ENCODE data around the gene LCK. TPM values are rescaled to one million over a fixed set of nuclear protein-coding genes. Genes with fewer than 3 reads are reported as not detected.
A peak's percentile ranks its signal among the peaks of the same experiment; 100 is the strongest.

The LCK gene
- total RNA-seq, 4 donors from 2014 or later = 0.47 to 3.5 (median 1.2) TPM

DNA sequence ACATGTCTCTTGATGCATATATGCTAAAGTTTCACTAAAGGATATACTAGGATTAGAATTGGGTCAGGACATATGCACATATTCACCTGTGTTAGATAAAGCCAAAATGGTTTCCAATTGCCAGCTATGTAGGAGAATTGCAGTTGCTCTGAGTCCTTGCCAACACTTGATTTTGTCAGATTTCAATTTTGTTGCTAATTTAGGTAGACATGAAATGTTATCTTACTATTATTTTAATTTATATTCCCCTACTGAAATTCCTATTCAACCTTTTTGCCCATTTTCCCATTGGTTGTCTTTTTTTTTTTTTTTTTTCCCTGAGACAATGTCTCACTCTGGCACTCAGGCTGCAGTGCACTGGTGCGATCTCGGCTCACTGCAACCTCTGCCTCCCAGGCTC is 54.2 kb downstream of the LCK start:
- WGBS, 2 donors (ENCODE audit: low coverage in 1 of 2) = 94 to 100% methylated on average over 1 to 2 of the region's 2 CpGs
- TF ChIP-seq POLR2AphosphoS5 (IDR thresholded peaks at IDR 0.05) = no peak
- TF ChIP-seq, protein P1, sequence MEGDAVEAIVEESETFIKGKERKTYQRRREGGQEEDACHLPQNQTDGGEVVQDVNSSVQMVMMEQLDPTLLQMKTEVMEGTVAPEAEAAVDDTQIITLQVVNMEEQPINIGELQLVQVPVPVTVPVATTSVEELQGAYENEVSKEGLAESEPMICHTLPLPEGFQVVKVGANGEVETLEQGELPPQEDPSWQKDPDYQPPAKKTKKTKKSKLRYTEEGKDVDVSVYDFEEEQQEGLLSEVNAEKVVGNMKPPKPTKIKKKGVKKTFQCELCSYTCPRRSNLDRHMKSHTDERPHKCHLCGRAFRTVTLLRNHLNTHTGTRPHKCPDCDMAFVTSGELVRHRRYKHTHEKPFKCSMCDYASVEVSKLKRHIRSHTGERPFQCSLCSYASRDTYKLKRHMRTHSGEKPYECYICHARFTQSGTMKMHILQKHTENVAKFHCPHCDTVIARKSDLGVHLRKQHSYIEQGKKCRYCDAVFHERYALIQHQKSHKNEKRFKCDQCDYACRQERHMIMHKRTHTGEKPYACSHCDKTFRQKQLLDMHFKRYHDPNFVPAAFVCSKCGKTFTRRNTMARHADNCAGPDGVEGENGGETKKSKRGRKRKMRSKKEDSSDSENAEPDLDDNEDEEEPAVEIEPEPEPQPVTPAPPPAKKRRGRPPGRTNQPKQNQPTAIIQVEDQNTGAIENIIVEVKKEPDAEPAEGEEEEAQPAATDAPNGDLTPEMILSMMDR (IDR thresholded peaks at IDR 0.05) = no peak
- TF ChIP-seq POLR2A (IDR thresholded peaks at IDR 0.05) = no peak
- TF ChIP-seq EP300 (IDR thresholded peaks at IDR 0.05) = no peak
- no peak for ATAC-seq
- Histone ChIP-seq H3K4me1 (peaks cover 0 to 24% (median 5%) of the 10 kb centered on the region in 3 donors), H3K36me3 (peaks cover 0 to 51% of the 10 kb centered on the region in 2 donors), H3K27me3 (no peaks in the 10 kb centered on the region), H3K9me3 (no peaks in the 10 kb centered on the region), H3K4me3 (no peak overlapping the region), H3K27ac (no peak overlapping the region)

DNA sequence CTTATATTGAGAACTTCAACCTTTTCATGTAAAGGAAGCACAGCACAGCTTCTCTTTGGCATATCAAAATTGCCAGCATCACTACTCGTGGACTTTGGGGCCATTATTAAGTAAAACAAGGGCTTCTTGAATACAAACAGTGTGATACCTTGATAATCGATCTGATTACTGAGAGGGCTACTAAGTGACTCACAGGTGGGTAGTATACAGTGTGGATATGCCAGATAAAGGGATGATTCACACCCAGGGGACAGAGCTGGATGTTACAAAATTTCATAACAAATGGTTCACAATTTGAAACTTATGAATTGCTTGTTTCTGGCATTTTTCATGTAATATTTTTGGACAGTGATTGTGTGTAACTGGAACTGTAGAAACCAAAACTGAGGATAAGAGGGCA is 56.3 kb downstream of the LCK start:
- Histone ChIP-seq H3K9me3 (no peaks in the 10 kb centered on the region), H3K27me3 (no peaks in the 10 kb centered on the region), H3K4me1 (peaks cover 0 to 32% (median 5%) of the 10 kb centered on the region in 3 donors), H3K27ac (no peak overlapping the region), H3K36me3 (peaks cover 0 to 43% of the 10 kb centered on the region in 2 donors), H3K4me3 (no peak overlapping the region)
- ATAC-seq = peak; percentile 60
- TF ChIP-seq, protein P1 (IDR thresholded peaks at IDR 0.05) = no peak
- TF ChIP-seq POLR2AphosphoS5 (IDR thresholded peaks at IDR 0.05) (no peak), POLR2A (IDR thresholded peaks at IDR 0.05) (no peak), EP300 (IDR thresholded peaks at IDR 0.05) (no peak)
- 50 to 100% methylated on average over 1 to 2 of the region's 2 CpGs for WGBS, 2 donors (ENCODE audit: low coverage in 1 of 2)

DNA sequence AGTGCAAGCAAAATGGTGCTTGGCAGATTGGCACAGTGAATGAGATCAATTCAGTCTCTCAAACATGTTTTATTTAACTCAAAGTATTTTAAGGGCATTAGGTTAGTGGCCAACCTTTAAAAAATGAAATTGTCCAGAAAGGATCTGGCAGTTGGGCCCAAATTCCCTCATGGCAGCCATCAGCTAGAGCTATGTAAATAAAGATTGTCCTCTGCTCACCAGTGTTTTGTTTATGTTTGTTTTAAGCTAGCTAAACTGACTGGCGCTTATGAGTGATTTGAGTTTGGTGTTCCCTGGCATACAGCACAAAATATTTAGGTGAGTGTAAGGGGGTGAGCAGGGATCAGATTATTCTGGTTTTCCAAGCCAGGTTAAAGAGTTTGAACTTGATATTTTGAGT is 58.9 kb downstream of the LCK start:
- Histone ChIP-seq H3K27ac (no peak overlapping the region), H3K9me3 (no peaks in the 10 kb centered on the region), H3K4me1 (peaks cover 0 to 32% (median 5%) of the 10 kb centered on the region in 3 donors), H3K27me3 (no peaks in the 10 kb centered on the region), H3K4me3 (no peak overlapping the region), H3K36me3 (peaks cover 0 to 16% of the 10 kb centered on the region in 2 donors)
- no peak for ATAC-seq
- TF ChIP-seq EP300 (IDR thresholded peaks at IDR 0.05) = no peak
- TF ChIP-seq, protein P1 (IDR thresholded peaks at IDR 0.05) = no peak
- TF ChIP-seq POLR2A (IDR thresholded peaks at IDR 0.05) = no peak
- no peak for TF ChIP-seq POLR2AphosphoS5 (IDR thresholded peaks at IDR 0.05)
- WGBS, 2 donors (ENCODE audit: low coverage in 1 of 2) = 27 to 40% methylated on average over 1 of the region's 1 CpG

DNA sequence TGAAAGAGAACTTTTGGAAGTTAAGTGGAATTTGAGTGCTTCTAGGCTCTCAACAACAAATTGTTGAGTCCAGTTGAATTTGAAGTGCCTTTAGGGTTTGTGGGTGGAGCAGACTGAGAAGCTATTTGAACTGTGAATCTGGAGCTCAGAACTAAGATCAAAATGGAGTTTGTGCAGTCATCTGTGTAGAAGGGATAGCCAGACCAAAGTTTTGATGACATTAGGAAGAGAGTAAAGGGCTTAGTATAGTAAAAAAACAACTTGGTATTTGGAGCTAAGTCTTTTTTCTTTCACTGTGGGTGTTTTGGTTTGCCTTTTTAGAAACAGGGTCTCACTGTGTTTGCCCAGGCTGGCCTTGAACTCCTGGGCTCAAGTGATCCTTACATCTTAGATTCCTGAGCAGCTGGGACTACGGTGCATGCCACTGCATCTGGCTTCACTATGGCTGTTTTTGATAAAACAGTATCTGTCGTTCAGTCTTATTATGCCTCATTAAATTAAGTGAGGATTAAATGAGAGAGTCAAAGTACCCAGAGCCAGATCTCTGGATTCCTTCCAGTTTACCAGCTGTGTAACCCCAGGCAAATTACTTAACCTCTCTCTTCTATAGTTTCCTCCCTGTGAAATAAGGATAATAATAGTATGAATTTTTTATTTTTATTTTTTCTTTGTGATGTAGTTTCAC is 60.8 kb downstream of the LCK start:
- Histone ChIP-seq H3K4me1 (peaks cover 0 to 36% (median 5%) of the 10 kb centered on the region in 3 donors), H3K4me3 (no peak overlapping the region), H3K9me3 (no peaks in the 10 kb centered on the region), H3K36me3 (peaks cover 0 to 4% of the 10 kb centered on the region in 2 donors), H3K27ac (no peak overlapping the region), H3K27me3 (no peaks in the 10 kb centered on the region)
- TF ChIP-seq EP300 (IDR thresholded peaks at IDR 0.05) = no peak
- TF ChIP-seq, protein P1 (IDR thresholded peaks at IDR 0.05) = no peak
- TF ChIP-seq POLR2AphosphoS5 (IDR thresholded peaks at IDR 0.05) = no peak
- no peak for TF ChIP-seq POLR2A (IDR thresholded peaks at IDR 0.05)
- 63% methylated on average over 2 of the region's 2 CpGs; no CpG with 5 or more reads in 1 of the 2 donors for WGBS, 2 donors (ENCODE audit: low coverage in 1 of 2)
- no peak for ATAC-seq

DNA sequence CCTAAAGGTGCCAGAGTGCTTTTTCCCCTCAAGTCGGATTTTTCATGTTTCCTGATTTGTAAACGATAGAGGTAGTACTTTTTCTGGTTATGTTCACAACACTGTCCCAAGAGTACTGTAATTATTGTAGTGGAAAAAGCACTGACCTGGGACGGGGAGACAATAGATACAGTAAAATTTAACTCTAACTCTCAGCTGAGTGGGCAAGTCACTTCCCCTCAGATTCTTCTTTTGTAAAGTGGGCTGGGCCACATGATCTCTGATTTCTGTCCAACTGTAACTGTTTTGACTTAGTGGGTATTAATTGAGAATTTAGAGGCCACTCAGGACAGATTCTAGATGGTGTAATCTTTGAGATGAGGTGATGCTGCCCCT is 65.8 kb downstream of the LCK start:
- no peak for TF ChIP-seq POLR2A (IDR thresholded peaks at IDR 0.05)
- no peak for TF ChIP-seq POLR2AphosphoS5 (IDR thresholded peaks at IDR 0.05)
- TF ChIP-seq, protein P1 (IDR thresholded peaks at IDR 0.05) = no peak
- TF ChIP-seq EP300 (IDR thresholded peaks at IDR 0.05) = no peak
- H3K9me3 ChIP-seq = no peaks in the 10 kb centered on the region
- H3K27ac ChIP-seq = no peak overlapping the region
- no peak overlapping the region for H3K4me3 ChIP-seq
- ATAC-seq = no peak
- H3K36me3 ChIP-seq = peaks cover 0 to 52% of the 10 kb centered on the region in 2 donors
- H3K27me3 ChIP-seq = no peaks in the 10 kb centered on the region
- WGBS, 2 donors (ENCODE audit: low coverage in 1 of 2) = 80 to 84% methylated on average over 1 to 3 of the region's 3 CpGs
- peaks cover 0 to 4% (median 0%) of the 10 kb centered on the region in 3 donors for H3K4me1 ChIP-seq
